Measurements from ENCODE around the gene NEK6.

Gene NEK6

GRCh38 chr9:124354346-124355038, 96.7 kb downstream of the NEK6 start:
- DNase-seq (ENCODE audit: low spot score), result no peak

GRCh38 chr9:124355039-124355940, 97.5 kb downstream of the NEK6 start:
- DNase-seq (ENCODE audit: low spot score), result no peak

DNA sequence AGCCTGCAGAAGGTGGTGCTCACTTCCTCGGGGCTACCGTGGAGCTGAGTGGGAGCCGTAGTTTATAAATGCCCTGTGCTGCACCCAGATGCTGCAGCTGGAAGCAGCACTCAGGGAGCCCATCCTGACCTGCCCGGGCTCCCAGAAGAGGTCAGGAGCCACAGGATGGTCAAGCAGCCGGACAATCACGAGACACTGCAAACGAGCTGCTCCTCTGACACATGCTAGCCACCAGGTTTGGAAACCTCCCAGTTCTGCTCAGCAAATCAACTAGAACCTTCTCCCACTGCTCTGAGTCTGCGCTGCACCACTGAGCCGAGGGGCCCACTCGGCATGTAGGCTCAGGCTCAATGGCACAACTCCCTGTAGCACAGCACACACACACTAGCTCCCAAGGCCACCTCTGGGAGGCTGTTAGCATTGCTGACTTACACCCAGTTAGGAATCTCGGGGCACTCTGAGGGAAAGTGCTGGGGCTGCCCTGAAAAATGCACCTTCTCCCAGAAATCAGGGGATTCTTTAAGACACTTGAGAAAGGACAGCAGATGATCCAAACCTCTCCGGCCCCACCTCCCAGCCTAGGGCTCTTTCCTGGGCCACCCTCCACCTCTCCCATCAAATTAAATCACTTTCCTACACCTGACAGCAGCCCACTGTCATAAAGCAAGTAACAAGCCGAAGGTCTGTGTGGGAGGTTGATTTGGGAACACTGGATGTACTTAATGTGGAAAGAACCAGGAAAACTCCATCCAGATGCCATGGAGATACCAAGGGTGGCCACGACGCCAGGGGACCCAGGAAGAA, 98.4 kb downstream of the NEK6 start:
- DNase-seq (ENCODE audit: low spot score), result no peak

DNA sequence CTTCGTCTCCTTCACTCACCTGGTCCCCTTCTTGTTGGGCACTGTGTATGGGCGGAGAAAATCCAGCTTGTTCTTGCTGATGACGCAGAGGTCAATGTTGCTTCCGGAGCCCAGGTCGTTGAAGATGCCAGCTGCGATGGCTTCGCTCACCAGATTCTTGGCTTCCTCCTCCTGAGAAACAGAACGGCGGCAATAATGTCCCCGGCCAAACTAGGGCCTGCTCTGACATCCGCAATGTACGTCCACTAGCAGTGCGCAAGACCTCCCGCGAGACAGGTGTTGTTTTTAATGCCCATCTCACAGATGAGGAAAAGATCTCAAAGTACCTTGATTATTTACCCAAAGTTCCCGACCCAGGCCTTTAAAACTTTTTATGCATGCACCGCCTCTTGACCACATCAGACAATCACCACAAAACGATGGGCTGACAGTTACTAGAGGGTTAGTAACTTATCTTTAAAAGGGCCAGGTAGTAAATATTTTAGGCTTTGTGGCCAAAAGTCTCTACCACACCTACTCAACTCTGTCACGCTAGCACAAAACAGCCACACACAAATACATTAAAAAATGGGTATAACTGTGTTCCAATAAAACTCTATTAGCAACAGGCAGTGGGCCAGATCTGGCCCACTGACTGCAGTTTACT, 99.1 kb downstream of the NEK6 start:
- DNase-seq (ENCODE audit: low spot score), result no peak

- no peak for DNase-seq (ENCODE audit: low spot score)
Observed at GRCh38 chr9:124357721-124358361, 100.1 kb downstream of the NEK6 start.

DNA sequence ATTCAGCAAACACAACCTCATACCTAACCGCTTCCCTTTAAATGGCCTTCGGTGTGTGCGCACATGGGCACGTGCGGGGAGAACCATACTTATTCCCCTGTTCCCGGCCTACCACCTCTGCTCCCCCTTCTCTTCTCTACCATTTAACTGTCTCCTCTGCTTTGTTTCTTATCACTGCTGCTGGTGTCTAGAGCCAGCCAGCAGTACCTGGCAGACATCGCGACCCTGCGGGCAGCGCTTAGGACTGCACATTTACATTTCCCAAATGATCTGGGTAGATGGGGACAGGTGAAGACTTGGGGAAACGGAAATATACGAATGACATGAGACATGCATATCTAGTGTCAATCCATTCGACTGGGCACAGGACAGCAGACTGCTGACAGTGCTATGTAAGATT, 100.9 kb downstream of the NEK6 start:
- no peak for DNase-seq (ENCODE audit: low spot score)

DNA sequence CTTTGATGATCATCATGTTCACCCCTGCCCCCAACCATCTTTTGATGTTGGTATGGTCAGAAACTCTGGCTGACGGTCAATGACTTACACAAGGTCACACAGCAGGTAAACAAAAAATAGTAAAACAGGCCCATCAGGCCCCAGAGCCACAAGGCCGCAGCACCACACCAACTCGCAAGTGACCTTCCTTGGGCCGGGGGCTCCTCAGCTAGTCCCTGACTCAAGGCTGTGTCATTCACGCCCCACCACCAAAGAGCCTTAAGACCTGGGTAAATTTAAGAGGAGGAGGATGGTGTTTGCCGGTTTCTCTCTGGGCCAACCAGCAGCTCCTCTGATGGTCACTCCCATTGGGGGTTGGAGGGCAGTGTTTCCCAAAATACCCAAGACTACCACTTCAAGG, 101.7 kb downstream of the NEK6 start:
- no peak for DNase-seq (ENCODE audit: low spot score)

- DNase-seq (ENCODE audit: low spot score), result no peak
Observed at GRCh38 chr9:124359855-124360678, 102.3 kb downstream of the NEK6 start.

GRCh38 chr9:124361128-124361527, 103.4 kb downstream of the NEK6 start:
- DNase-seq (ENCODE audit: low spot score), result no peak

- peak; percentile 75 for DNase-seq (ENCODE audit: low spot score)
Observed at GRCh38 chr9:124363326-124364096, 105.8 kb downstream of the NEK6 start.

DNA sequence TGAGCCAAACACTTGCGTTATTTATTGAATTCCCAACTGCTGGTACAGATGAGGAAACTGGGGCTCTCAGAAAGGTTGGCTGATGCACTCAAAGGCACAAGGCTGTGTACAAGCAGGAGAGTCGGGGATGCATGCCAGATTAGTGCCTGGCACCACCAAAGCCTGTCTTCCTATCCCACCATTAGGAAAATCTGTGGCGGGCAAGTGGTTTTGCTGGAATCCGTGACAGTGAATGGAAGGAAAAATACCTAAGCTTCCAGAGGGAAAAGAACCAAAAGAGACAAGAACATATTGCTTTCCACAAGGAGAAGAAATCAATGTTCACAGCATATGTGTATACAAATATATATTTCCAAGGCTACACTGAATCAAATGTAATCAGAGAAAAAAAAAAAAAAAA, 106.4 kb downstream of the NEK6 start:
- no peak for DNase-seq (ENCODE audit: low spot score)

- DNase-seq (ENCODE audit: low spot score), result no peak
Observed at GRCh38 chr9:124365036-124365435, 107.3 kb downstream of the NEK6 start.

GRCh38 chr9:124366476-124367220, 108.9 kb downstream of the NEK6 start:
- DNase-seq (ENCODE audit: low spot score), result peak; percentile 52

DNA sequence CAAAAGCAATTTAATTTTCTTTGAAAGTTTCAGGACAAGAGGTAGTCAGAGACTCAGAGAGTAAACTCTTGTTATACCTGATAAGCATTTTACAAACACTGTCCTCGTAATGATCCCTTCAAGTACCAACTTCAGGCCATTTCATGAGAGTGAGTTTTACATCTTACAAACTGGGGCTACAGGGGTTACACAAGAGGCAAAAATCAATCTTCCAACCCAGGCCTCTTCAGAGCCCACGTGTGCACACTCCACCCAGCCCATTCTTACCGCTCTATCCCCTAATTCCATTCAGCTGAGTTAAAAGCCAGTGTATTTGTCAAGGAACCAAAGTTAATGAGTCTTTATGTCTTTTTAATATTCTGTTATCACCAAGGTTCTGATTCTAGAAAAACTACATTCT, 110.9 kb downstream of the NEK6 start:
- no peak for DNase-seq (ENCODE audit: low spot score)

DNA sequence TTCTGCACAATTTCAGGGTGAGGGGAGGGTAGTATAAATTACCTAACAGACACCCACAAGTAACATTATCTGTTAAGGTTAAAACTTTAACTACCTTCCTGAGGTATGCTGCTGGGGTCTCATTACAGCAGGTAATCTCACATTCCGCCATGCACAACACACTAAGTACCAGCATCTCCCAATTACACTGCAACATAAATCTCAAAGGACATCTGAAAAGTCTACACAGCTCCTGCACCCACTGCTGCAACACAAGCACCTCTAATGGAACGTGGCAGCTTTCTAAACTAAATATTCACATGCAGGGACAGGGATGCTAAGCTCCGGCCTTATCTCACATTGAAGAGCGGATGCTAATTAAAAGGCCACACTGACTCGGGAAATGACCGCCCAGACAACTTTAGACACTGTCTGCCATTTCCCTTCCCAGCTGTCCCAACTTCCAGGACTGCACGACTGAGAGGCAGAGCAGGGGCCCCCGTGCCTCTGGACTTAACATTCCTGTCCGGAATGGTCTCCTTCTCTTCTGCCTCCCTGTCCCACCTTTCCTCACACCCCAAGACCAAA, 111.6 kb downstream of the NEK6 start:
- DNase-seq (ENCODE audit: low spot score), result no peak

GRCh38 chr9:124370896-124371582, 113.3 kb downstream of the NEK6 start:
- DNase-seq (ENCODE audit: low spot score), result no peak

- DNase-seq (ENCODE audit: low spot score), result no peak
Observed at GRCh38 chr9:124372038-124372437, 114.3 kb downstream of the NEK6 start.

DNA sequence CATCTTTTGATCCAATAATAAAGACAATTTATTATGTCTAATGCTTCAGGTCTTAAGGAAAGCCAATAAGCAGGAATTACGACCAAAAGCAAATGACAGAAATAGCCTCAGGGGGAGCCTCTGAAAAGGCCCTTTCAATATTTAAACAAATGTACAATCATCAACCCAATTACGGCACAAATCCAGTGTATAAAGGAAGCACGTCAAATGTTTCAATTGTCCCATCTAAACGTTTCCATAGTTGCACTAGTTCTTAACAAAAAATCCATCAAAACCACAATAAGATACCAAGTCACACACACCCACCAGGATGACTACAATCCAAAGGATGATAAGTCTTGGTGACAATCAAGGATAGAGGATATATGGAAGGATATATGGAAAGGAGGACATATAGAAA, 115.6 kb downstream of the NEK6 start:
- no peak for DNase-seq (ENCODE audit: low spot score)
